Spleen (tissue), 7 donors: ENCODE measurements around the gene GAS7.

Source experiments
- POLR2A ChIP-seq, 3 donors: fragments of 450-650 bp; IDR thresholded peaks; one replicate each; pipeline ENCODE4 v1.5.1; 2017; ENCODE audit warnings: antibody characterized with exemption in 3 of 3, mild to moderate bottlenecking in 1 of 3
- TF ChIP-seq, protein P1 (sequence below), 11 experiments: fragments of 200-600 bp in 7 of 11; fragments of 450-650 bp in 4 of 11; sonication (generic) in 4 of 11; IDR thresholded peaks in 8 of 11; conservative IDR thresholded peaks in 3 of 11; 1 replicate in 7 of 11; 2 replicates in 4 of 11; pipeline versions ENCODE4 v1.4.0 to v1.8.0; 2016 to 2021; ENCODE audit warnings: antibody characterized with exemption in 11 of 11, inconsistent platforms in 4 of 11, mild to moderate bottlenecking in 1 of 11
- donor health status: DM: no; HTN: no; CAD: no; lungs with moderate emphysema.
- donor health status: DM: no; HTN: no; CAD: no.
- donor health status: DM: no; HTN: no; CAD: no.

DNA sequence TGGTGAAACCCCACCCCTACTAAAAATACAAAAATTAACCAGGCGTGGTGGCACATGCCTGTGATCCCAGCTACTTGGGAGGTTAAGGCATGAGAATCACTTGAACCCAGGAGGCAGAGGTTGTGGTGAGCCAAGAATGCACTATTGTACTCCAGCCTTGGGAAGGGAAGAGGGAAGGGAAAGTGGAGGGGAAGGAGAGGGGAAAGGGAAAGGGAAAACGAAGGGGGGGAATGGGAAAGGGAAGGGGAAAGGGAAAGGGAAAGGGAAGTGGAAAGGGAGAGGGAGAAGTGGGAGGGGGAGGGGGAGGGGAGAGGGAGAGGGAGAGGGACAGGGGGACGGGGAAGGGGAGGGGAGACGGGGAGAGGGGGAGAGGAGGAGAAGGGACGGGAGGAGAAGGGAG lies 122.5 kb downstream of the GAS7 start:
- TF ChIP-seq, protein P1, sequence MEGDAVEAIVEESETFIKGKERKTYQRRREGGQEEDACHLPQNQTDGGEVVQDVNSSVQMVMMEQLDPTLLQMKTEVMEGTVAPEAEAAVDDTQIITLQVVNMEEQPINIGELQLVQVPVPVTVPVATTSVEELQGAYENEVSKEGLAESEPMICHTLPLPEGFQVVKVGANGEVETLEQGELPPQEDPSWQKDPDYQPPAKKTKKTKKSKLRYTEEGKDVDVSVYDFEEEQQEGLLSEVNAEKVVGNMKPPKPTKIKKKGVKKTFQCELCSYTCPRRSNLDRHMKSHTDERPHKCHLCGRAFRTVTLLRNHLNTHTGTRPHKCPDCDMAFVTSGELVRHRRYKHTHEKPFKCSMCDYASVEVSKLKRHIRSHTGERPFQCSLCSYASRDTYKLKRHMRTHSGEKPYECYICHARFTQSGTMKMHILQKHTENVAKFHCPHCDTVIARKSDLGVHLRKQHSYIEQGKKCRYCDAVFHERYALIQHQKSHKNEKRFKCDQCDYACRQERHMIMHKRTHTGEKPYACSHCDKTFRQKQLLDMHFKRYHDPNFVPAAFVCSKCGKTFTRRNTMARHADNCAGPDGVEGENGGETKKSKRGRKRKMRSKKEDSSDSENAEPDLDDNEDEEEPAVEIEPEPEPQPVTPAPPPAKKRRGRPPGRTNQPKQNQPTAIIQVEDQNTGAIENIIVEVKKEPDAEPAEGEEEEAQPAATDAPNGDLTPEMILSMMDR (IDR thresholded peaks at IDR 0.05 in 8 of 11, conservative IDR thresholded peaks at IDR 0.05 in 3 of 11), result no peak
- no peak for TF ChIP-seq POLR2A (IDR thresholded peaks at IDR 0.05)
